GM23338 (cell line): ENCODE measurements around the gene TENM3. TPM values are rescaled to one million over a fixed set of nuclear protein-coding genes. Genes with fewer than 3 reads are reported as not detected.

ENCODE experiments used
- ATAC-seq: fragments of 200-7000 bp; cut with Tn5 transposase; 3 replicates; pipeline ENCODE4 v1.9.1; 2020
- DNase-seq: peaks from one replicate; pipeline ENCODE4 v3.0.0-alpha.2; 2015; ENCODE audit warnings: low spot score
- H2AFZ ChIP-seq: fragments of 200-600 bp; sonication (generic); 2 replicates; pipeline ENCODE4 v1.8.0; 2016; ENCODE audit warnings: antibody characterized with exemption, mild to moderate bottlenecking, moderate library complexity
- H3F3A ChIP-seq: fragments of 200-600 bp; sonication (generic); replicated peaks from 2 replicates; pipeline ENCODE4 v1.8.0; 2017; ENCODE audit warnings: antibody characterized with exemption, mixed run types, low read depth
- H3K27ac ChIP-seq: fragments of 200-600 bp; sonication (generic); 2 replicates; pipeline ENCODE4 v1.6.1; 2016; ENCODE audit warnings: low read depth
- H3K27me3 ChIP-seq: fragments of 200-600 bp; sonication (generic); 2 replicates; pipeline ENCODE4 v1.8.0; 2016; ENCODE audit warnings: mild to moderate bottlenecking, mixed run types, moderate library complexity; ENCODE audit not compliant: insufficient read depth
- H3K36me3 ChIP-seq: fragments of 200-600 bp; sonication (generic); 2 replicates; pipeline ENCODE4 v1.8.0; 2016; ENCODE audit warnings: mild to moderate bottlenecking; ENCODE audit not compliant: insufficient read depth
- H3K4me1 ChIP-seq: fragments of 200-600 bp; sonication (generic); 2 replicates; pipeline ENCODE4 v1.8.0; 2016; ENCODE audit warnings: mild to moderate bottlenecking, moderate library complexity; ENCODE audit not compliant: insufficient read depth
- H3K4me2 ChIP-seq: fragments of 200-600 bp; sonication (generic); 2 replicates; pipeline ENCODE4 v1.7.1; 2017; ENCODE audit warnings: mixed run types
- H3K4me3 ChIP-seq: fragments of 200-600 bp; sonication (generic); 2 replicates; pipeline ENCODE4 v1.6.1; 2016; ENCODE audit warnings: mixed run types
- H3K79me2 ChIP-seq: fragments of 200-600 bp; sonication (generic); replicated peaks from 2 replicates; pipeline ENCODE4 v1.8.0; 2017; ENCODE audit warnings: mild to moderate bottlenecking; ENCODE audit not compliant: insufficient read depth
- H3K9me2 ChIP-seq: fragments of 200-600 bp; sonication (generic); 2 replicates; pipeline ENCODE4 v1.8.0; 2017; ENCODE audit not compliant: insufficient read depth
- H4K20me1 ChIP-seq: fragments of 200-600 bp; sonication (generic); replicated peaks from 2 replicates; pipeline ENCODE4 v1.8.0; 2017; ENCODE audit warnings: mild to moderate bottlenecking; ENCODE audit not compliant: insufficient read depth
- H3K27ac Mint-ChIP-seq: 2 replicates; pipeline ENCODE4 v1.8.0; 2020; ENCODE audit warnings: inconsistent platforms, mild to moderate bottlenecking, moderate library complexity, mixed read lengths
- H3K27me3 Mint-ChIP-seq: 3 replicates; pipeline ENCODE4 v1.8.0; 2022; ENCODE audit warnings: low read depth, mild to moderate bottlenecking, moderate library complexity, mixed read lengths, inconsistent platforms; ENCODE audit not compliant: insufficient read depth, poor library complexity
- H3K36me3 Mint-ChIP-seq: 3 replicates; pipeline ENCODE4 v1.8.0; 2021; ENCODE audit warnings: low read depth, mild to moderate bottlenecking, inconsistent platforms, moderate library complexity, mixed read lengths
- H3K4me1 Mint-ChIP-seq: 3 replicates; pipeline ENCODE4 v1.8.0; 2020; ENCODE audit warnings: mild to moderate bottlenecking, inconsistent platforms, mixed read lengths
- H3K4me3 Mint-ChIP-seq: 3 replicates; pipeline ENCODE4 v1.8.0; 2021; ENCODE audit warnings: moderate library complexity, mild to moderate bottlenecking, inconsistent platforms, mixed read lengths
- H3K9me3 Mint-ChIP-seq: 3 replicates; pipeline ENCODE4 v1.8.0; 2020; ENCODE audit warnings: moderate library complexity, mild to moderate bottlenecking, inconsistent platforms, mixed read lengths
- CREB1 ChIP-seq: fragments of 250-450 bp; sonication (Bioruptor Pico); IDR thresholded peaks from 2 replicates; pipeline ENCODE4 v1.5.0; 2020; ENCODE audit warnings: low read depth, mild to moderate bottlenecking, moderate library complexity
- CTCF ChIP-seq, 2 experiments: fragments of 200-600 bp in 1 of 2; sonication (generic) in 1 of 2; conservative IDR thresholded peaks; 2 replicates each; pipeline versions ENCODE4 v1.5.1 to v1.6.1; 2016 to 2017; ENCODE audit warnings: antibody characterized with exemption in 2 of 2, low read depth in 2 of 2, mild to moderate bottlenecking in 2 of 2, moderate library complexity in 1 of 2
- EZH2phosphoT487 ChIP-seq: fragments of 200-600 bp; sonication (generic); IDR thresholded peaks from one replicate; pipeline ENCODE4 v1.8.1; 2018; ENCODE audit warnings: antibody characterized with exemption; ENCODE audit not compliant: unreplicated experiment
- JUNB ChIP-seq: IDR thresholded peaks from one replicate; pipeline ENCODE4 v1.6.1; 2016; ENCODE audit warnings: antibody characterized with exemption; ENCODE audit not compliant: unreplicated experiment
- NANOG ChIP-seq: IDR thresholded peaks from 2 replicates; pipeline ENCODE4 v1.6.1; 2016; ENCODE audit warnings: antibody characterized with exemption, borderline replicate concordance
- POLR2AphosphoS5 ChIP-seq: IDR thresholded peaks from 2 replicates; pipeline ENCODE4 v1.6.1; 2016; ENCODE audit warnings: antibody characterized with exemption, low read depth
- REST ChIP-seq: IDR thresholded peaks from one replicate; pipeline ENCODE4 v1.6.1; 2018; ENCODE audit warnings: antibody characterized with exemption; ENCODE audit not compliant: unreplicated experiment
- STAT1 ChIP-seq: IDR thresholded peaks from one replicate; pipeline ENCODE4 v1.6.1; 2016; ENCODE audit warnings: antibody characterized with exemption; ENCODE audit not compliant: unreplicated experiment
- ZNF114 ChIP-seq: fragments of 250-450 bp; sonication (Bioruptor Pico); IDR thresholded peaks from 2 replicates; pipeline ENCODE4 v1.5.0; 2020; ENCODE audit warnings: mild to moderate bottlenecking, moderate library complexity
- ZNF331 ChIP-seq: fragments of 250-450 bp; sonication (Bioruptor Pico); IDR thresholded peaks from 2 replicates; pipeline ENCODE4 v1.5.0; 2020; ENCODE audit warnings: low read depth, mild to moderate bottlenecking, moderate library complexity
- ZNF462 ChIP-seq: fragments of 250-450 bp; sonication (Bioruptor Pico); IDR thresholded peaks from 2 replicates; pipeline ENCODE4 v1.5.0; 2020; ENCODE audit warnings: mild to moderate bottlenecking, moderate library complexity
- polyA plus RNA-seq: library from polyadenylated mRNA; unstranded; fragments of >200 nt; fragmentation: Nextera tagmentation; extraction: Ambion mirVana; gene quantifications from 2 replicates; pipeline ENCODE4 v1.2.1, GENCODE V29; 2016
- total RNA-seq: library from RNA; depleted of rRNA; stranded (reverse); fragments of >200 nt; shearing (Covaris generic); gene quantifications from 2 replicates; pipeline ENCODE4 v1.2.3, GENCODE V29; 2014

The TENM3 gene
- total and polyA plus RNA-seq, 2 experiments from 2014 or later: 22.2 to 128 TPM

DNA sequence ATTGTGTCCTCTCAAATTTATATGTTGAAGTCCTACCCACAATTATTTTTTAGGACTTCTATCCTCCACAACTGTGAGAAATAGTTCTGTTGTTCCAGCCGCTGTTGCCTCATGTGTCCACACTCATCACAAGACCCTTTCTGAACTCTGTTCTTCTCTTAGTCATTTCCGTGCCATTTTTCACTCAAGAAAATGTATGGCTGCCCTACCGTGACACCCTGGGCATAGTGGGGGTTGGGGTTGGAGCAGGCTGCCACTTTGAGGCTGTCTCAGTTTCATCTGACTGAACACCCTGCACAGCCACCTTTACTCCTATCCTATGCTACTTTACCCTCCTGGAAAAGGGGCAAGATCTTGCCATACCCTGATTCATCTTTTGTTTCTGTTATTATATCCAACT lies 319.1 kb downstream of the TENM3 start:
- no peaks in the 10 kb centered on the region for H3F3A ChIP-seq
- Mint-ChIP-seq H3K27me3 (peaks cover 2% of the 10 kb centered on the region), H3K27ac (peak overlapping the region; percentile 76), H3K36me3 (no peaks in the 10 kb centered on the region), H3K4me3 (no peak overlapping the region), H3K9me3 (no peaks in the 10 kb centered on the region), H3K4me1 (peaks cover 64% of the 10 kb centered on the region)
- no peak overlapping the region for H3K4me3 ChIP-seq
- no peak overlapping the region for H3K27ac ChIP-seq
- H3K36me3 ChIP-seq: no peaks in the 10 kb centered on the region
- no peak overlapping the region for H2AFZ ChIP-seq
- peaks cover 55% of the 10 kb centered on the region for H3K4me1 ChIP-seq
- H3K9me2 ChIP-seq: no peaks in the 10 kb centered on the region
- no peaks in the 10 kb centered on the region for H4K20me1 ChIP-seq
- no peak overlapping the region for H3K4me2 ChIP-seq
- ATAC-seq (no peak), DNase-seq (no peak)
- TF ChIP-seq STAT1 (no peak), POLR2AphosphoS5 (no peak), CREB1 (no peak), CTCF (conservative IDR thresholded peaks at IDR 0.05; ENCODE audit: low read depth in 2 of 2) (no peak), ZNF462 (CRISPR knock-in tag) (no peak), REST (no peak), JUNB (no peak), NANOG (no peak), ZNF114 (CRISPR knock-in tag) (no peak), ZNF331 (CRISPR knock-in tag) (no peak), EZH2phosphoT487 (no peak)
- peaks cover 13% of the 10 kb centered on the region for H3K79me2 ChIP-seq
- H3K27me3 ChIP-seq: no peaks in the 10 kb centered on the region
